CD4-positive, CD25-positive, alpha-beta regulatory T cell (primary cell): Measurements from ENCODE around the gene ZNF280C. TPM values are rescaled to one million over a fixed set of nuclear protein-coding genes. Genes with fewer than 3 reads are reported as not detected.

ENCODE experiments used
- ATAC-seq, 2 donors: fragments of 150-1000 bp; cut with Tn5 transposase; one replicate each; pipeline ENCODE4 v1.10.0; 2021; ENCODE audit warnings: low read depth in 2 of 2, moderate number of reproducible peaks in 2 of 2, moderate library complexity in 1 of 2
- DNase-seq, 3 donors: peaks; one replicate each; pipeline versions ENCODE4 v3.0.0 to v3.0.0-alpha.2; 2012 to 2022; ENCODE audit warnings: mixed read lengths in 1 of 3
- H3K27ac ChIP-seq: one replicate; pipeline ENCODE4 v1.7.0; 2013; ENCODE audit warnings: mild to moderate bottlenecking, low read length; ENCODE audit not compliant: insufficient read depth, poor library complexity, severe bottlenecking
- H3K27me3 ChIP-seq: one replicate; pipeline ENCODE4 v1.7.0; 2013; ENCODE audit warnings: low read length; ENCODE audit not compliant: control insufficient read depth, insufficient read depth
- H3K36me3 ChIP-seq: one replicate; pipeline ENCODE4 v1.7.0; 2013; ENCODE audit warnings: mild to moderate bottlenecking, low read length, moderate library complexity; ENCODE audit not compliant: control insufficient read depth, insufficient read depth
- H3K4me1 ChIP-seq: 2 replicates; pipeline ENCODE4 v1.7.0; 2013; ENCODE audit warnings: mild to moderate bottlenecking, low read length; ENCODE audit not compliant: insufficient read depth, control insufficient read depth, poor library complexity, severe bottlenecking
- H3K4me3 ChIP-seq: one replicate; pipeline ENCODE4 v1.7.0; 2013; ENCODE audit warnings: low read depth, mild to moderate bottlenecking, low read length, moderate library complexity
- H3K9me3 ChIP-seq, 2 experiments: 1 replicate in 1 of 2; 2 replicates in 1 of 2; pipeline ENCODE4 v1.7.0; 2013; ENCODE audit warnings: low read length in 2 of 2, mild to moderate bottlenecking in 1 of 2, moderate library complexity in 1 of 2; ENCODE audit not compliant: control insufficient read depth in 2 of 2
- H3K27ac Mint-ChIP-seq, 3 donors: one replicate each; pipeline ENCODE4 v1.8.0; 2020 to 2022; ENCODE audit warnings: mild to moderate bottlenecking in 3 of 3, mixed read lengths in 3 of 3, moderate library complexity in 2 of 3
- H3K27me3 Mint-ChIP-seq: one replicate; pipeline ENCODE4 v1.8.0; 2022; ENCODE audit warnings: mild to moderate bottlenecking, mixed read lengths
- H3K36me3 Mint-ChIP-seq: one replicate; pipeline ENCODE4 v1.8.0; 2020; ENCODE audit warnings: mixed read lengths
- H3K4me1 Mint-ChIP-seq, 4 donors: one replicate each; pipeline ENCODE4 v1.8.0; 2020 to 2022; ENCODE audit warnings: mixed read lengths in 4 of 4, mild to moderate bottlenecking in 1 of 4
- H3K4me3 Mint-ChIP-seq, 4 donors: one replicate each; pipeline ENCODE4 v1.8.0; 2020 to 2022; ENCODE audit warnings: mild to moderate bottlenecking in 4 of 4, mixed read lengths in 4 of 4, moderate library complexity in 3 of 4
- H3K9me3 Mint-ChIP-seq, 7 donors: one replicate each; pipeline ENCODE4 v1.8.0; 2020 to 2022; ENCODE audit warnings: mixed read lengths in 7 of 7, mild to moderate bottlenecking in 3 of 7, moderate library complexity in 2 of 7
- polyA plus RNA-seq, 4 donors: library from polyadenylated mRNA; unstranded; fragments of 300-500 nt; fragmentation: Illumina TruSeq; gene quantifications; one replicate each; pipeline ENCODE4 v1.2.3, GENCODE V29; 2021
- total RNA-seq: library from RNA; stranded (reverse); gene quantifications from one replicate; pipeline ENCODE4 v1.2.3, GENCODE V29; 2022

The ZNF280C gene
- total and polyA plus RNA-seq, 5 donors from 2014 or later = 3.0 to 8.9 (median 3.7) TPM

DNA sequence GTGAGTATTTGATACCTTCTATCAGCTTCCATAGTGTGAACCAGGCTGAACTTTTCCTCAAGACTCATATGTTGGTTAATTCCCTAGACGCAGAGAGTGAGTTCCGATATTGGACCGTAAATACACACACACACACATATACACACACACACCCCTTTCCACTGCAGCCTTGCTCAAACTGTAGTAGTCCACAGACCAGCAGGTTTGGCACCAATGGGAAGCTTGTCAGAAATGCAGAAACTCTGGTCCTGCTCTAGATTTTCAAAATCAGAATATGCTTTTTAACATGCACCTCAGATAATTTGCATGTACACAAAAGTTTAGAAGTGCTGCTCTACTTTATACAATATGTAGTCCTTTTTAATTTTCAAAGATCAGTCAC is 27.6 kb upstream of the ZNF280C start:
- DNase-seq (no peak), ATAC-seq (no peak)
- no peaks in the 10 kb centered on the region for H3K36me3 Mint-ChIP-seq
- H3K27me3 Mint-ChIP-seq = peaks cover 24% of the 10 kb centered on the region
- Histone ChIP-seq H3K4me3 (no peak overlapping the region), H3K27me3 (no peaks in the 10 kb centered on the region), H3K4me1 (no peaks in the 10 kb centered on the region), H3K36me3 (no peaks in the 10 kb centered on the region), H3K9me3 (no peaks in the 10 kb centered on the region), H3K27ac (no peak overlapping the region)
- no peak overlapping the region for H3K4me3 Mint-ChIP-seq
- no peaks in the 10 kb centered on the region for H3K4me1 Mint-ChIP-seq
- H3K27ac Mint-ChIP-seq = no peak overlapping the region
- peaks cover 0 to 4% (median 0%) of the 10 kb centered on the region in 7 donors for H3K9me3 Mint-ChIP-seq

DNA sequence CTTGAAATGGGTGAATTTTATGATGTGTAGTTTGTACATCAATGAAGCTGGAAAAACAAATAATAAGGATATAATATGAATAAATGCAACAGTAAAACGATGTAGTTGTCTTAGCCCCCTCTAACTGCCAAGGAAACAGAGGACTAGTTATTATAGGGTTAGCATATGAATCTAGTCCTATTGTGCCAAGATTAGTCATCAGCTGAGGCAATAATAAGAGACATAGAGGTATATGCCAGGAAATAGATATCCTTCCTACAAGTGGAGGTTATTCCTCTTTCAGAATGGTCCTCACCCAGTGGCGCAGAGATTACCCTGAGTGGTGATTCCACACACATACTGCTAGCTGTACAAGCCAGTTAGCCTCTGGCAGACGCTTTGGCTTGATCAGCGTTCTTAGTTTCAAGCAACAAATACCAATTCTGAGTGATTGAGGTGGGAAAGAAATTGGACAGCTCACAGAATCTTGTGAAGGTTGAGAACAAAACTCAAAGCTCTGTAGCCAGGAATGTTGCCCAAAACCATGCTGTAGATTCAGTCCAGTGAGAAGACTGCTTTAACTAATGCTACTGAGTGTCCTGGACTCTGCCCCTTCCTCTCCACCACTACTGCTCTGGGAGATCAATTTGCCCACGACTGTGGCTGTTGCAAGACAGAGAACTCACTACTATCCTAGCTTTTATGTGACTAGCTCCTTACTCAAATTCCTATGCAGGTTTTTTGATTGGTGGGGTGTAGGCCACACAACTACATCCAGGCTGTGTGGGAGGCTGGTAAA is 27.0 kb upstream of the ZNF280C start:
- DNase-seq (no peak), ATAC-seq (no peak)
- Histone ChIP-seq H3K36me3 (no peaks in the 10 kb centered on the region), H3K4me1 (no peaks in the 10 kb centered on the region), H3K27ac (no peak overlapping the region), H3K27me3 (no peaks in the 10 kb centered on the region), H3K9me3 (peaks cover 0 to 2% of the 10 kb centered on the region in 2 experiments), H3K4me3 (no peak overlapping the region)
- Mint-ChIP-seq H3K27me3 (peaks cover 28% of the 10 kb centered on the region), H3K4me3 (no peak overlapping the region), H3K4me1 (no peaks in the 10 kb centered on the region), H3K36me3 (no peaks in the 10 kb centered on the region), H3K9me3 (peaks cover 0 to 4% (median 0%) of the 10 kb centered on the region in 7 donors), H3K27ac (no peak overlapping the region)

DNA sequence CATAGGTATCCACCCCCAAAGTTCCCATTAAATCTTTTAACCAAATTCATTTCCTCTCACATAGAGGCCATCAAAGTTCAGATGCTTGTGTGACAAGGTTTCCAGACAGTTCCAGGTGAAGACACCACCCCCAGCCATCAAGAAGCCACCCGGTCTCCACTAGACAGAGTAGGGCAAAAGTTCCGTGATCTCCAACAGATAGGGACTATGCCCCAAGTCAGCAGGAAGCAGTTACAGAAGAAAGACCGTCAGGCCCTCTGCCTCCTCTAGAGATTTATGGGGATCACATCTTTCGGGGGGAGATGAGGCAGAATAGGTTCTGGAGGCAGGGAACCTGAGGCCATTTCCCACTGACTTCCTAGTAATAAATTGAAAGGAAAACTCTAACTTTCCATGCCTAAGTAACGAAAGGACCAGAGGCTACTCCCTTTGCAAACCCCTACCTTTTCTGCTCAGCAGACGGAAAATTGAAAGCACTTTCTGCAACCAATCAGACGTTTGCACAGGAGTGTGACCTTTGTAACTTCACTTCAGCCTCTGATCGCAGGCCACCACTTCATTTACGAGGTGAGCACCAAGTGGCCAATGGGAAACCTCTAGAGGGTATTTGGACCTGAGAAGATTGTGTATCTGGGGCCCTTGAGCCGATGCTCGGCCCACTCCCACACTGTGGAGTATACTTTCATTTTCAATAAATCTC is 18.5 kb upstream of the ZNF280C start:
- H3K27ac Mint-ChIP-seq = no peak overlapping the region
- peaks cover 0 to 4% (median 0%) of the 10 kb centered on the region in 7 donors for H3K9me3 Mint-ChIP-seq
- H3K27me3 ChIP-seq = no peaks in the 10 kb centered on the region
- no peaks in the 10 kb centered on the region for H3K4me1 Mint-ChIP-seq
- no peak overlapping the region for H3K4me3 ChIP-seq
- ATAC-seq (no peak), DNase-seq (no peak)
- H3K36me3 Mint-ChIP-seq = no peaks in the 10 kb centered on the region
- H3K36me3 ChIP-seq = no peaks in the 10 kb centered on the region
- peaks cover 11% of the 10 kb centered on the region for H3K27me3 Mint-ChIP-seq
- H3K4me3 Mint-ChIP-seq = no peak overlapping the region
- H3K4me1 ChIP-seq = no peaks in the 10 kb centered on the region
- H3K27ac ChIP-seq = no peak overlapping the region
- peaks cover 0 to 2% of the 10 kb centered on the region in 2 experiments for H3K9me3 ChIP-seq

DNA sequence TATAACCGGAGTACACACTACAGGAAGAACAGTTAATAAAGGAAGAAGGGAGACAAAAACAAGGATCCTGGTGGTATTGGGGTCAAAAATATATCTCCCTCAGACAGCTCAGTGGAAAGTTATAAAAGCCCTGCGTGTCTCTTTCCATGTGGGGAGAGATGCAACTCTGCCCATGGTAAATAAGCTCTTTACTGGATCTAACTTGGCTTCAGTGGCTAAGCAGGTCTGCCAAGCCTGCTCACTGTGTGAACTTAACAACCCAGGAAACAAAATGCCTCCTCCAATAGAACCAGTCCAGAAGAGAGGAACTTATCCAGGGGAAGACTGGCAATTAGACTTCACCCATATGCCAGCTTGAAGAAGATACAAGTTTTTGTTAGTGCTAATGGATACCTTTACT is 17.0 kb upstream of the ZNF280C start:
- Histone ChIP-seq H3K27ac (no peak overlapping the region), H3K4me3 (no peak overlapping the region), H3K4me1 (no peaks in the 10 kb centered on the region), H3K36me3 (no peaks in the 10 kb centered on the region), H3K27me3 (no peaks in the 10 kb centered on the region), H3K9me3 (no peaks in the 10 kb centered on the region)
- DNase-seq = no peak
- Mint-ChIP-seq H3K36me3 (no peaks in the 10 kb centered on the region), H3K9me3 (peaks cover 0 to under 1% (median 0%) of the 10 kb centered on the region in 7 donors), H3K27me3 (peaks cover 5% of the 10 kb centered on the region), H3K4me1 (no peaks in the 10 kb centered on the region), H3K4me3 (no peak overlapping the region), H3K27ac (no peak overlapping the region)
- ATAC-seq = no peak

DNA sequence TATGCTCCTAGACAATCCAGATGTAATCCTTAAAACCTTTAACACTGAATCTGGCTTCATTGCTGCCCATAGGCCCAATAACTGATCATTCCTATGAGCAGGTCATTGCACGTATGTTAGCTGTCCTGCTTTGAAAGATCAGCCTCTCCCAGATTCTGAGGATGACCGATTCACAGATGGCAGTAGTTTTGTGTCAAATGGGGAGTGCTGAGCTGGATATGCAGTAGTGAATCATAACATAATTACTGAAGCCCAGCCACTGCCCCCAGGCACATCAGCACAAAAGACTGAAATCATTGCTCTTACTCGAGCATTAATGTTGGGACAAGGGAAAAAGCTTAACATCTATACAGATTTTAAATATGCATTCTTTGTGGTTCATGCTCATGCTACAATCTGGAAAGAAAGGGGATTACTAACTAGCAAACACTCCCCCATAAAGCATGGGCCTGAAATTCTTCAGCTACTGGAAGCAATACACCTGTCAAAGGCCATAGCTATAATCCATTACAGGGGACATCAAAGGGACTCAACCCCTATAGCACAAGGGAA is 16.4 kb upstream of the ZNF280C start:
- no peak overlapping the region for H3K27ac Mint-ChIP-seq

DNA sequence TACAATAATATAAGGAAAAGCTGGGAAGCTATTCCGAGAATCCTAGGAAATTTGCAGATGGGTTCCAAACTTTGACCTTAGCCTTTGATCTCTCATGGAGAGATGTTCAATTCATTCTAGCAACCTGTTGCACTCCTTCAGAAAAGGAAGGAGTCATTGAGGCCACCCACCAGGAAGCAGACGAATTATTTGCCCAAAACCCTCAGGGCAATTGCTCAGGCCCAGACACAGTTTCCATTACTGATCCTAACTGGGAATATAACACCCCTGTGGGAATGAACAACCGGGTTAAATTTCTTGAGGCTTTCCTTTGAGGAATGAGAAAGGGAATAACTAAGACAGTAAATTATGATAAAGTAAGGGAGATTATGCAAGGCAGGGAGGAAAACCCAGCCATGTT is 13.5 kb upstream of the ZNF280C start:
- no peak for DNase-seq
- no peaks in the 10 kb centered on the region for H3K36me3 Mint-ChIP-seq
- no peak for ATAC-seq
- Histone ChIP-seq H3K27me3 (no peaks in the 10 kb centered on the region), H3K4me3 (no peak overlapping the region), H3K9me3 (no peaks in the 10 kb centered on the region), H3K36me3 (no peaks in the 10 kb centered on the region), H3K27ac (no peak overlapping the region), H3K4me1 (no peaks in the 10 kb centered on the region)
- peaks cover 5% of the 10 kb centered on the region for H3K27me3 Mint-ChIP-seq
- H3K4me3 Mint-ChIP-seq = no peak overlapping the region
- no peaks in the 10 kb centered on the region for H3K4me1 Mint-ChIP-seq
- peaks cover 0 to 3% (median 0%) of the 10 kb centered on the region in 7 donors for H3K9me3 Mint-ChIP-seq
- H3K27ac Mint-ChIP-seq = no peak overlapping the region

More for the DNA sequence above, 16.4 kb upstream of the ZNF280C start:
- no peak overlapping the region for H3K4me3 Mint-ChIP-seq
- no peaks in the 10 kb centered on the region for H3K36me3 ChIP-seq
- no peak for DNase-seq
- ATAC-seq = no peak
- H3K4me3 ChIP-seq = no peak overlapping the region
- peaks cover 0 to 1% (median 0%) of the 10 kb centered on the region in 7 donors for H3K9me3 Mint-ChIP-seq
- H3K9me3 ChIP-seq = no peaks in the 10 kb centered on the region
- H3K27me3 Mint-ChIP-seq = peaks cover under 1% of the 10 kb centered on the region
- no peak overlapping the region for H3K27ac ChIP-seq
- no peaks in the 10 kb centered on the region for H3K36me3 Mint-ChIP-seq
- H3K27me3 ChIP-seq = no peaks in the 10 kb centered on the region
- no peaks in the 10 kb centered on the region for H3K4me1 ChIP-seq
- no peaks in the 10 kb centered on the region for H3K4me1 Mint-ChIP-seq

DNA sequence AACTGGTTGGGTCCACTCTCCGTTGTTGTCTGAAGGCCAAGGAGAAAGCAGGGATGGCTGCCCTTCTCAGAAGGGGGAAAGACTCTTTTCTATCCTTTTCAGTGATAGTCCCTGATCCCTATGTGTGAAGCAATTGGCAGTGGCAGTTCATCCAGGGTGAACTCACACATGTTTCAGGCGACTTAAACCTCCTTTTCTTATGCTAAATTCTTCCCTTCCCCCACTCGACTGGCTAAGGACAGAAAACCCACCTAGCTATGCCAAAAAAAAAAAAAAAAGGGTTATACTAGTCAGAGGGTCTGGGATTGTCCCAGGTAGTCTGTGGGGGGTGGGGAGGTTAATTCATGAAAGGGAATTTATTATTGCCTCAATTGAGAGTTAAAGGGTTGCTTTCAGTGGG is 12.2 kb upstream of the ZNF280C start:
- no peak overlapping the region for H3K4me3 Mint-ChIP-seq
- no peaks in the 10 kb centered on the region for H3K9me3 ChIP-seq
- H3K27me3 ChIP-seq = no peaks in the 10 kb centered on the region
- peaks cover 5% of the 10 kb centered on the region for H3K27me3 Mint-ChIP-seq
- DNase-seq (no peak), ATAC-seq (no peak)
- H3K9me3 Mint-ChIP-seq = peaks cover 0 to 3% (median 0%) of the 10 kb centered on the region in 7 donors
- H3K27ac Mint-ChIP-seq = no peak overlapping the region
- H3K4me1 ChIP-seq = no peaks in the 10 kb centered on the region
- no peaks in the 10 kb centered on the region for H3K36me3 ChIP-seq
- no peaks in the 10 kb centered on the region for H3K36me3 Mint-ChIP-seq
- no peaks in the 10 kb centered on the region for H3K4me1 Mint-ChIP-seq
- no peak overlapping the region for H3K27ac ChIP-seq
- no peak overlapping the region for H3K4me3 ChIP-seq
